Measurements from ENCODE around the gene KRT8.

KRT8 gene

GRCh38 chr12:52848661-52849255 lies 56.1 kb downstream of the KRT8 start, which contains the start of gene KRT78:
TSS of gene KRT78 (minus strand) at chr12:52848994. CDS start at chr12:52848930, 64 bp downstream.
- DNase-seq (ENCODE audit: low read depth in 3 of 3): no peak

- DNase-seq (ENCODE audit: low read depth in 3 of 3): no peak
Measured at GRCh38 chr12:52847335-52848102, 57.4 kb downstream of the KRT8 start.

Data from stimulated activated CD4-positive, alpha-beta T cell treated with anti-CD3 and anti-CD28 coated beads, TNF-alpha, amount 100 ng/mL, for 4 hours (primary cell).